Keratinocyte (primary cell): ENCODE results near the gene C18orf32. TPM values are rescaled to one million over a fixed set of nuclear protein-coding genes. Genes with fewer than 3 reads are reported as not detected.

Experiments
- DNase-seq: peaks from one replicate; pipeline ENCODE4 v3.0.0-alpha.2; 2011; ENCODE audit warnings: low read depth, missing footprints, low spot score
- FAIRE-seq: peaks from 2 replicates; lab custom pipeline; 2011; peaks lifted over from hg19 to GRCh38; lab: Jason Lieb, UNC
- H2AFZ ChIP-seq: 2 replicates; pipeline ENCODE4 v1.6.0; 2012; ENCODE audit warnings: low read length, control low read depth, inconsistent platforms; ENCODE audit not compliant: control insufficient read depth
- H3K27ac ChIP-seq: 2 replicates; pipeline ENCODE4 v1.5.1; 2011; ENCODE audit warnings: low read length; ENCODE audit not compliant: control insufficient read depth, insufficient read depth
- H3K27me3 ChIP-seq: 3 replicates; pipeline ENCODE4 v1.6.0; 2011; ENCODE audit warnings: low read length; ENCODE audit not compliant: control insufficient read depth, insufficient read depth; ENCODE audit errors: extremely low read depth
- H3K36me3 ChIP-seq, 2 experiments: 2 replicates in 1 of 2; 3 replicates in 1 of 2; pipeline ENCODE4 v1.5.1; 2011; ENCODE audit warnings: low read length in 2 of 2, mild to moderate bottlenecking in 1 of 2; ENCODE audit not compliant: control insufficient read depth in 2 of 2, insufficient read depth in 2 of 2; ENCODE audit errors: extremely low read depth in 1 of 2
- H3K4me1 ChIP-seq: 3 replicates; pipeline ENCODE4 v1.5.1; 2011; ENCODE audit warnings: low read length; ENCODE audit not compliant: control insufficient read depth, insufficient read depth; ENCODE audit errors: extremely low read depth
- H3K4me2 ChIP-seq: 3 replicates; pipeline ENCODE4 v1.6.0; 2011; ENCODE audit warnings: low read depth, low read length; ENCODE audit not compliant: control insufficient read depth, insufficient read depth; ENCODE audit errors: extremely low read depth
- H3K4me3 ChIP-seq, 3 experiments: fragments of 200-600 bp in 1 of 3; sonication (generic) in 1 of 3; 2 replicates in 2 of 3; 3 replicates in 1 of 3; pipeline ENCODE4 v1.5.1; 2011 to 2016; ENCODE audit warnings: low read length in 3 of 3, mild to moderate bottlenecking in 3 of 3, control low read depth in 2 of 3, inconsistent platforms in 1 of 3, low read depth in 1 of 3, mixed read lengths in 1 of 3, mixed run types in 1 of 3, moderate library complexity in 1 of 3; ENCODE audit not compliant: control insufficient read depth in 2 of 3, insufficient read depth in 2 of 3; ENCODE audit errors: extremely low read depth in 1 of 3
- H3K79me2 ChIP-seq: 2 replicates; pipeline ENCODE4 v1.6.0; 2012; ENCODE audit warnings: low read length; ENCODE audit not compliant: control insufficient read depth, insufficient read depth
- H3K9ac ChIP-seq: 3 replicates; pipeline ENCODE4 v1.6.0; 2011; ENCODE audit warnings: low read length; ENCODE audit not compliant: control insufficient read depth, insufficient read depth; ENCODE audit errors: extremely low read depth
- H3K9me1 ChIP-seq: 3 replicates; pipeline ENCODE4 v1.6.0; 2011; ENCODE audit warnings: low read length; ENCODE audit not compliant: control insufficient read depth, insufficient read depth; ENCODE audit errors: extremely low read depth
- H3K9me3 ChIP-seq: 2 replicates; pipeline ENCODE4 v1.5.1; 2012; ENCODE audit warnings: low read depth, low read length; ENCODE audit not compliant: control insufficient read depth
- H4K20me1 ChIP-seq: 3 replicates; pipeline ENCODE4 v1.6.0; 2011; ENCODE audit warnings: low read length; ENCODE audit not compliant: control insufficient read depth, insufficient read depth; ENCODE audit errors: extremely low read depth
- EZH2 ChIP-seq: IDR thresholded peaks from one replicate; pipeline ENCODE4 v1.6.1; 2012; ENCODE audit warnings: inconsistent platforms, mild to moderate bottlenecking, low read length, moderate library complexity
- dilution Hi-C: fragments of 300-500 bp; cut with MboI; formaldehyde crosslinking; loops from one replicate; pipeline ENCODE4 v1.7.0; 2020; ENCODE audit warnings: low sequenced_read_pairs; ENCODE audit not compliant: extremely low pct_ligation_motif_present
- polyA plus RNA-seq, 5 experiments: library from polyadenylated mRNA; depleted of rRNA in 3 of 5; stranded (reverse) in 3 of 5; stranded (forward) in 1 of 5; unstranded in 1 of 5; fragments of >200 nt; gene quantifications; 1 replicate in 1 of 5; 2 replicates in 3 of 5; 3 replicates in 1 of 5; pipeline versions ENCODE4 v1.2.1 to v1.2.3, GENCODE V29; 2011 to 2012; ENCODE audit warnings: missing spikeins in 2 of 5, low read depth in 1 of 5, low replicate concordance in 1 of 5
- TF ChIP-seq, protein P1 (sequence below), 3 experiments: IDR thresholded peaks in 1 of 3; conservative IDR thresholded peaks in 1 of 3; optimal IDR thresholded peaks in 1 of 3; 2 replicates in 2 of 3; 3 replicates in 1 of 3; pipeline versions ENCODE3 to v1.5.1; 2011; ENCODE audit warnings: low read length in 3 of 3, mild to moderate bottlenecking in 3 of 3, moderate library complexity in 2 of 3, control low read depth in 1 of 3, inconsistent platforms in 1 of 3; ENCODE audit not compliant: insufficient read depth in 2 of 3; ENCODE audit errors: extremely low read depth in 1 of 3

C18orf32 gene
- polyA plus RNA-seq, 1 donor (not counting 4 experiments of a cell fraction or from before 2014, with no cell fraction given), result 35.7 TPM

DNA sequence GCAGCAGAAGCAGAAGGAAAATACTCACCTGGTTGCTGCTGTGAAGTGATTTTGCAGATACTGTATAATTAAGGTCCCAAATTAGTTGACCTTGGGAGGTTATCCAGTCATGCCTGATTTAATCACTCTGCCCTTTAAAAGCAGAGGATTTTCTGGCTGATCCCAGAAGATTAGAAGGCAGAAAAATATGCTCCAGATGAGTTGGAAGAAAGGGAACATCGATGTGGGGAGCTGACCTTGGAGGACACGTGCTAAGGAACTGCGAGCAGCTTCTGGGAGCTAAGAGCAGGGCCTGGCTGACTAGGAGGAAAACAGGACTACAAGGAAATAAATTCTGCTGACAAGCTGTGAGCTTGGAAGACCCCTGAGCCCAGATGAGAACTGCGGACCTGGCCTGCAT, 13.3 kb downstream of the C18orf32 start:
- no peaks in the 10 kb centered on the region for H3K9me1 ChIP-seq
- FAIRE-seq, result no peak
- H3K27me3 ChIP-seq, result no peaks in the 10 kb centered on the region
- H3K4me1 ChIP-seq, result no peaks in the 10 kb centered on the region
- DNase-seq, result no peak
- H3K27ac ChIP-seq, result no peak overlapping the region
- H2AFZ ChIP-seq, result no peak overlapping the region
- dilution Hi-C loops, result no loop called here
- no peak overlapping the region for H3K9ac ChIP-seq
- no peaks in the 10 kb centered on the region for H3K9me3 ChIP-seq
- TF ChIP-seq EZH2, result no peak
- TF ChIP-seq, protein P1, sequence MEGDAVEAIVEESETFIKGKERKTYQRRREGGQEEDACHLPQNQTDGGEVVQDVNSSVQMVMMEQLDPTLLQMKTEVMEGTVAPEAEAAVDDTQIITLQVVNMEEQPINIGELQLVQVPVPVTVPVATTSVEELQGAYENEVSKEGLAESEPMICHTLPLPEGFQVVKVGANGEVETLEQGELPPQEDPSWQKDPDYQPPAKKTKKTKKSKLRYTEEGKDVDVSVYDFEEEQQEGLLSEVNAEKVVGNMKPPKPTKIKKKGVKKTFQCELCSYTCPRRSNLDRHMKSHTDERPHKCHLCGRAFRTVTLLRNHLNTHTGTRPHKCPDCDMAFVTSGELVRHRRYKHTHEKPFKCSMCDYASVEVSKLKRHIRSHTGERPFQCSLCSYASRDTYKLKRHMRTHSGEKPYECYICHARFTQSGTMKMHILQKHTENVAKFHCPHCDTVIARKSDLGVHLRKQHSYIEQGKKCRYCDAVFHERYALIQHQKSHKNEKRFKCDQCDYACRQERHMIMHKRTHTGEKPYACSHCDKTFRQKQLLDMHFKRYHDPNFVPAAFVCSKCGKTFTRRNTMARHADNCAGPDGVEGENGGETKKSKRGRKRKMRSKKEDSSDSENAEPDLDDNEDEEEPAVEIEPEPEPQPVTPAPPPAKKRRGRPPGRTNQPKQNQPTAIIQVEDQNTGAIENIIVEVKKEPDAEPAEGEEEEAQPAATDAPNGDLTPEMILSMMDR (optimal IDR thresholded peaks at IDR 0.05 in 1 of 3, IDR thresholded peaks at IDR 0.05 in 1 of 3, conservative IDR thresholded peaks at IDR 0.05 in 1 of 3; ENCODE audit: extremely low read depth in 1 of 3, insufficient read depth in 2 of 3, low read length in 3 of 3), result no peak
- H3K79me2 ChIP-seq, result no peaks in the 10 kb centered on the region
- H3K4me3 ChIP-seq, result no peak overlapping the region
- no peaks in the 10 kb centered on the region for H4K20me1 ChIP-seq
- H3K4me2 ChIP-seq, result no peak overlapping the region
- H3K36me3 ChIP-seq, result no peaks in the 10 kb centered on the region

DNA sequence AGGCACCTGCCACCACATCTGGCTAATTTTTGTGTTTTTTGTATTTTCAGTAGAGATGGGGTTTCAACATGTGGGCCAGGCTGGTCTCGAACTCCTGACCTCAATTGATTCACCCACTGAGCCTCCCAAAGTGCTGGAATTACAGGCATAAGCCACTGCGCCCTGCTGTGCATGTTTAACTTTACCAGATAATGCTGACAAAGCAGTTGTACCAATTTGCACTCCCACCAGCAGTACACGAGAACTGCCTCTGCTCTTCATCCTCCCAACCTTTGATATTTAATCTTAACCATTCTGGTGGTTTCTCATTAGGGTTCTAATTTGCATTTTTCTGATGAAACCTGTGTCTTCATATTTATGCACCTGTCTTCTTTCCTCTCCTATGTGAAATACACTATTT, 14.6 kb downstream of the C18orf32 start:
- Histone ChIP-seq H3K36me3 (no peaks in the 10 kb centered on the region), H3K4me2 (no peak overlapping the region), H3K4me1 (no peaks in the 10 kb centered on the region), H3K27ac (no peak overlapping the region), H4K20me1 (no peaks in the 10 kb centered on the region), H3K9ac (no peak overlapping the region), H3K79me2 (no peaks in the 10 kb centered on the region), H3K9me3 (no peaks in the 10 kb centered on the region), H3K27me3 (no peaks in the 10 kb centered on the region), H3K9me1 (no peaks in the 10 kb centered on the region), H2AFZ (no peak overlapping the region), H3K4me3 (no peak overlapping the region)
- FAIRE-seq, result no peak
- DNase-seq, result no peak
- no peak for TF ChIP-seq EZH2
- TF ChIP-seq, protein P1 (optimal IDR thresholded peaks at IDR 0.05 in 1 of 3, IDR thresholded peaks at IDR 0.05 in 1 of 3, conservative IDR thresholded peaks at IDR 0.05 in 1 of 3; ENCODE audit: extremely low read depth in 1 of 3, insufficient read depth in 2 of 3, low read length in 3 of 3), result no peak
- dilution Hi-C loops, result no loop called here
